ENCODE results near the gene ARID1A.
"Not testable (repeated sequence)": the region's sequence is repeated elsewhere in the genome, so short reads cannot be mapped to it uniquely, and the experiment has no call there.

The ARID1A gene

GRCh38 chr1:26719205-26719604, 23.4 kb downstream of the ARID1A start:
- H3K4me3 ChIP-seq (ENCODE audit: low read depth, low read length), result no peak overlapping the region
- no peak for DNase-seq (ENCODE audit: low read depth)
- in situ Hi-C loops (cut with HindIII; ENCODE audit: low sequenced_read_pairs), result no loop called here
- TF ChIP-seq, protein P1, sequence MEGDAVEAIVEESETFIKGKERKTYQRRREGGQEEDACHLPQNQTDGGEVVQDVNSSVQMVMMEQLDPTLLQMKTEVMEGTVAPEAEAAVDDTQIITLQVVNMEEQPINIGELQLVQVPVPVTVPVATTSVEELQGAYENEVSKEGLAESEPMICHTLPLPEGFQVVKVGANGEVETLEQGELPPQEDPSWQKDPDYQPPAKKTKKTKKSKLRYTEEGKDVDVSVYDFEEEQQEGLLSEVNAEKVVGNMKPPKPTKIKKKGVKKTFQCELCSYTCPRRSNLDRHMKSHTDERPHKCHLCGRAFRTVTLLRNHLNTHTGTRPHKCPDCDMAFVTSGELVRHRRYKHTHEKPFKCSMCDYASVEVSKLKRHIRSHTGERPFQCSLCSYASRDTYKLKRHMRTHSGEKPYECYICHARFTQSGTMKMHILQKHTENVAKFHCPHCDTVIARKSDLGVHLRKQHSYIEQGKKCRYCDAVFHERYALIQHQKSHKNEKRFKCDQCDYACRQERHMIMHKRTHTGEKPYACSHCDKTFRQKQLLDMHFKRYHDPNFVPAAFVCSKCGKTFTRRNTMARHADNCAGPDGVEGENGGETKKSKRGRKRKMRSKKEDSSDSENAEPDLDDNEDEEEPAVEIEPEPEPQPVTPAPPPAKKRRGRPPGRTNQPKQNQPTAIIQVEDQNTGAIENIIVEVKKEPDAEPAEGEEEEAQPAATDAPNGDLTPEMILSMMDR (IDR thresholded peaks at IDR 0.05; ENCODE audit: low read depth, low read length, missing control alignments), result peak; percentile 26

DNA sequence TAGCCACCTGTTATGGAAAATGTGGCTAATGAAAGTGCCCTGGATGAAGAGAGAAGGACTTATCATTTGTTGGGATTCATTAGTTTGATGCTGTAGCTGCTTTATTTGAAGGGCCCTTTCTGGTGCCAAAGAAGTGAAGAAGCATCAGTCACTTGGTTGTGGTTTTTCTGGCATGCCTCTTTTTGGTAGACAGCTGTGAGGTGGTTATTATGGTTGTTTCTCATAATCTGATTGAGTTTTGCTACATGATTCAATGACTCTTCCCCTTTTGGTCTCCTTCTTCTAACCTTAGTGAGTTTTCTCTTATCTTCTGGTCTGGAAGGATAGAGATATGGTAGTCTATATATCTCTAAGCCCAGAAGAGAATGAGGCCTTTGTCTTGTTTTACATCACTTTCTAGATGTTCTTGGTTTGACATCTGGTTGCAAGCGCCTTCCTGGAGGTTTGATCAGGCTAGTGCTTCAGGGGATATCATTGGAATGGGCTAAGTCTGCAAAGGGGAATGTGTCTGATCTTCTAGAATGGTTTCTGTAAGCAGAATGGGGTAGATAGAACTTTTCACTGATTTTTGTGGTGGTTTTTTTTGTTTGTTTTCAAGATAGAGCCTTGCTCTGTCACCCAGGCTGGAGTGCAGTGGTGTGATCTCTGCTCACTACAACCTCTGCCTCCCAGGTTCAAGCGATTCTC, 26.0 kb downstream of the ARID1A start:
- TF ChIP-seq, protein P1 (IDR thresholded peaks at IDR 0.05; ENCODE audit: low read depth, low read length, missing control alignments), result no peak
- no peak for DNase-seq (ENCODE audit: low read depth)
- H3K4me3 ChIP-seq (ENCODE audit: low read depth, low read length), result no peak overlapping the region
- in situ Hi-C loops (cut with HindIII; ENCODE audit: low sequenced_read_pairs), result no loop called here

DNA sequence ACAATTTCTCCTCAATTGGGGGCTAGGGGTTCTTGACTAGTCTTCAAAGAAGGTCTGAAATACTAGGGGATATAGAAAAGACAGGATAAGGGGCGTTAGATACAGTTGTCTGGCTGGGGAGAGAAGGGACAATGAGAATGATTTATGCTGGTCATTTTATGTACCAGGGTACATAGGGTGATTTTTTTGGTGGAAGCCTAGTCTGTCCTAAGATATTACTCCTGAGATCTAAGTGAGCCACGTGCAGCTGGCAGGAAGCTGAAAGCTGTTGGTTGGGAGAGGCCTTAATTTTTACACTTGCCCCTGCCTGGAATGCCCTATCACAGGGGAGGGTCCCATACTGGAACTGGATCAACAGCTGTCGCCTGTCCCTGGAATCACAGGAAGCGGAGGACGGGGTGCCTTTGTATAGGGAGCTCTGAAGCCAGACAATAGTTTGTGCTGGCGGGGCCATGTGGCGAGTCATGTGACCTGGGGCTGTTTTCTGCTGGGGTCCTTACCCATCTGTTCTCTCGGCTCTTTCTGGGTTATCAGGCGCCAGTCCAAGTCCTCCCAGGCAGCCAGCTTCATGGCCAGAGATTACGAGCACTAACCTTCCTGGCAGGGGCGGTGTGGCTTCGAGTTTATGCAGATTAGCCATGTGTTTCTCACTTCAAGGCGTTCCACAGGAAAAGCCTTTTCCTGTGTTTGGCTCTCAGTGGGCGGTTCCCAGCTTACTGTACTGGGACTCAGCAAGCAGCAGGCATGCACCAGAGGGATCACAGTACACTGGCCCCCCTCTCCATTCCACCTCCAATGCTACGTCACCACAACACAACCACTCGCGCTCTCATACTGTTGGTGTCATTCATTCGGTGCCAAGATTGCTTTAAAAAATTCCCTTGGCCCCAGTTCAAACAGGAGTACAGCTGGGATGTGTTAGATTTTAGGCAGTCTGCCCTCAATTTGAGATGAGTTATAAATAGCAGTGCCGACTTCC, 27.5 kb downstream of the ARID1A start:
- peak; percentile 100 for DNase-seq (ENCODE audit: low read depth)
- no peak overlapping the region for H3K4me3 ChIP-seq (ENCODE audit: low read depth, low read length)
- TF ChIP-seq, protein P1 (IDR thresholded peaks at IDR 0.05; ENCODE audit: low read depth, low read length, missing control alignments), result no peak
- in situ Hi-C loops (cut with HindIII; ENCODE audit: low sequenced_read_pairs), result no loop called here

DNA sequence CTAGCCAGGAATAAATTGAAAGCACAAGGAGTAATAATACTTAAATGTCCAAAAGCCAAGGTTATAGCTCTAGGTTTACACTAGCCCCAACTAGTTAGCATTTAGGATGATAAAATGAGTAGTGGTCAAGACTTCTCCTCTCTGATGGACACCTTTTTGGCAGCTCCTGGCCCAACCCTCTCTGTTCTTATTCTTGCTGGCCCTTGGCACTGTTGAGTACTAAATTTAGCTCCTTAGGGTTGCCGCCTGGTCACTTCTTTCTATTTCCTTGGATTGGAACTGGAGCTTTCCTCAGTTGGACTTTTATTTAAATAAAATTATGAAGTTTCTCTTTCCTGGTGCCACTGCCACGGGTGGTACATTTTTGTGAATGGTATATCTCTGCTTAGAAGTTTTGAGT, 28.3 kb downstream of the ARID1A start:
- in situ Hi-C loops (cut with HindIII; ENCODE audit: low sequenced_read_pairs), result no loop called here
- H3K4me3 ChIP-seq (ENCODE audit: low read depth, low read length), result no peak overlapping the region
- no peak for DNase-seq (ENCODE audit: low read depth)
- TF ChIP-seq, protein P1 (IDR thresholded peaks at IDR 0.05; ENCODE audit: low read depth, low read length, missing control alignments), result no peak

GRCh38 chr1:26724926-26725325, 29.1 kb downstream of the ARID1A start:
- DNase-seq (ENCODE audit: low read depth), result no peak
- in situ Hi-C loops (cut with HindIII; ENCODE audit: low sequenced_read_pairs), result no loop called here
- H3K4me3 ChIP-seq (ENCODE audit: low read depth, low read length), result no peak overlapping the region
- TF ChIP-seq, protein P1 (IDR thresholded peaks at IDR 0.05; ENCODE audit: low read depth, low read length, missing control alignments), result no peak

- in situ Hi-C loops (cut with HindIII; ENCODE audit: low sequenced_read_pairs); H3K4me3 ChIP-seq (ENCODE audit: low read depth, low read length); DNase-seq (ENCODE audit: low read depth): not testable (repeated sequence)
These were observed 30.1 kb downstream of the ARID1A start for GRCh38 chr1:26725904-26726303.

DNA sequence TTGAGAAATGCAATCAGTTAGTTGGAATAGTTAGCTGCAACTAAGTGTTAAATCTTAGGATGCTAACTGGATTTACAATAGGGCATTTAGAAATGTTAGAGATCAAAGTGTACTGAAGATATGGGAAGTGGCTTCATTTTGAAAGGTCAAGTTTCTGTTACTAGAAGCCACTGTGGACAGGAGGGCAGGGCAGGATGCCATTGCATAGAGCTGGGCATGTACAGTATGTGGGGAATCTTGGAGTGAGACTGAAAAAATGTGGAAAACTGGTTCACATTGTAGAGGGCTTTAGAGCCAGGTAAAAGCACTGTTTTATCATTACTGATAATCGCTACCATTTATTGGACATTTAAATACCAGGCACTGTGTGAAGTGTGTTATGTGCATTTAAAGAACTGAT, 31.0 kb downstream of the ARID1A start:
- TF ChIP-seq, protein P1 (IDR thresholded peaks at IDR 0.05; ENCODE audit: low read depth, low read length, missing control alignments), result no peak
- in situ Hi-C loops (cut with HindIII; ENCODE audit: low sequenced_read_pairs), result no loop called here
- no peak overlapping the region for H3K4me3 ChIP-seq (ENCODE audit: low read depth, low read length)
- no peak for DNase-seq (ENCODE audit: low read depth)
